H1 (cell line): ENCODE results near the gene PER2. TPM values are rescaled to one million over a fixed set of nuclear protein-coding genes. Genes with fewer than 3 reads are reported as not detected.

ENCODE experiments used
- CTCF ChIA-PET: fragments of 300-600 bp; sonication (Branson Sonifier 250); formaldehyde crosslinking; loops from one replicate; lab custom pipeline; 2021; ENCODE audit not compliant: partially characterized antibody; lab: Charles Lee
- POLR2A ChIA-PET: fragments of 300-600 bp; sonication (Branson Sonifier 250); formaldehyde crosslinking; loops from one replicate; lab custom pipeline; 2021; ENCODE audit warnings: inconsistent platforms; ENCODE audit not compliant: partially characterized antibody; lab: Charles Lee
- DNase-seq, 2 experiments: peaks; one replicate each; pipeline versions ENCODE4 v3.0.0 to v3.0.0-alpha.2; 2010 to 2022; ENCODE audit warnings: low spot score in 2 of 2, low read depth in 1 of 2, mixed read lengths in 1 of 2
- FAIRE-seq: peaks from 2 replicates; lab custom pipeline; 2011; peaks lifted over from hg19 to GRCh38; lab: Jason Lieb, UNC
- H2AFZ ChIP-seq: 2 replicates; pipeline ENCODE4 v1.8.1; 2012; ENCODE audit warnings: low read length, inconsistent platforms
- H2AK5ac ChIP-seq: 2 replicates; pipeline ENCODE4 v1.6.1; 2013; ENCODE audit warnings: low read depth, low read length
- H2BK120ac ChIP-seq: replicated peaks from 2 replicates; pipeline ENCODE3; 2013; ENCODE audit warnings: low read depth, low read length, inconsistent platforms
- H2BK12ac ChIP-seq: 2 replicates; pipeline ENCODE4 v1.6.1; 2013; ENCODE audit warnings: low read depth, low read length
- H2BK15ac ChIP-seq: 2 replicates; pipeline ENCODE4 v1.6.1; 2013; ENCODE audit warnings: low read length
- H2BK20ac ChIP-seq: 2 replicates; pipeline ENCODE4 v1.6.1; 2013; ENCODE audit warnings: low read length
- H2BK5ac ChIP-seq: 2 replicates; pipeline ENCODE4 v1.6.1; 2013; ENCODE audit warnings: low read depth, low read length
- H3K14ac ChIP-seq: 2 replicates; pipeline ENCODE4 v1.6.1; 2013; ENCODE audit warnings: inconsistent platforms; ENCODE audit not compliant: insufficient read length
- H3K18ac ChIP-seq: 2 replicates; pipeline ENCODE4 v1.6.1; 2013; ENCODE audit warnings: low read length; ENCODE audit errors: extremely low read depth
- H3K23ac ChIP-seq: 2 replicates; pipeline ENCODE4 v1.6.1; 2013; ENCODE audit warnings: inconsistent platforms; ENCODE audit not compliant: insufficient read length
- H3K23me2 ChIP-seq: 2 replicates; pipeline ENCODE4 v1.6.1; 2013; ENCODE audit warnings: low read depth, low read length
- H3K27ac ChIP-seq: 2 replicates; pipeline ENCODE4 v1.6.1; 2011; ENCODE audit warnings: low read depth, low read length, inconsistent platforms
- H3K27me3 ChIP-seq, 4 experiments: replicated peaks in 1 of 4; 1 replicate in 1 of 4; 2 replicates in 3 of 4; pipeline versions ENCODE4 v1.6.1 to v1.8.1; 2011 to 2013; ENCODE audit warnings: low read length in 3 of 4, mild to moderate bottlenecking in 3 of 4, inconsistent platforms in 2 of 4, mixed read lengths in 2 of 4, moderate library complexity in 1 of 4; ENCODE audit not compliant: control insufficient read depth in 3 of 4, insufficient read depth in 3 of 4; ENCODE audit errors: extremely low read depth in 1 of 4
- H3K36me3 ChIP-seq, 4 experiments: 2 replicates each; pipeline versions ENCODE4 v1.6.1 to v1.8.1; 2011 to 2013; ENCODE audit warnings: mild to moderate bottlenecking in 4 of 4, low read length in 3 of 4, moderate library complexity in 2 of 4, control low read depth in 1 of 4, inconsistent platforms in 1 of 4; ENCODE audit not compliant: insufficient read depth in 4 of 4, control insufficient read depth in 2 of 4
- H3K4ac ChIP-seq: replicated peaks from 2 replicates; pipeline ENCODE3; 2013; ENCODE audit warnings: low read length, low read depth, mixed read lengths, inconsistent platforms; ENCODE audit not compliant: insufficient read length
- H3K4me1 ChIP-seq, 4 experiments: replicated peaks in 1 of 4; 1 replicate in 1 of 4; 2 replicates in 3 of 4; pipeline versions ENCODE4 v1.6.1 to v1.8.1; 2011 to 2013; ENCODE audit warnings: low read length in 3 of 4, inconsistent platforms in 2 of 4, mixed read lengths in 1 of 4; ENCODE audit not compliant: insufficient read depth in 4 of 4, control insufficient read depth in 3 of 4
- H3K4me2 ChIP-seq, 2 experiments: 2 replicates each; pipeline versions ENCODE4 v1.6.1 to v1.8.1; 2011 to 2013; ENCODE audit warnings: low read depth in 2 of 2, low read length in 2 of 2, control low read depth in 1 of 2, inconsistent platforms in 1 of 2, mild to moderate bottlenecking in 1 of 2; ENCODE audit not compliant: insufficient read depth in 1 of 2
- H3K4me3 ChIP-seq, 4 experiments: fragments of 200-600, 300-600 bp in 1 of 4; sonication (generic), shearing (Covaris generic), sonication (Bioruptor Twin) in 1 of 4; 2 replicates each; pipeline versions ENCODE4 v1.5.1 to v1.8.1; 2011 to 2016; ENCODE audit warnings: low read length in 4 of 4, low read depth in 3 of 4, control low read depth in 2 of 4, inconsistent platforms in 2 of 4, mild to moderate bottlenecking in 2 of 4, mixed read lengths in 1 of 4, moderate library complexity in 1 of 4; ENCODE audit not compliant: insufficient read depth in 2 of 4; ENCODE audit errors: extremely low read depth in 1 of 4
- H3K56ac ChIP-seq: replicated peaks from 2 replicates; pipeline ENCODE3; 2013; ENCODE audit warnings: low read depth, mild to moderate bottlenecking, mixed read lengths, low read length, inconsistent platforms; ENCODE audit not compliant: insufficient read length
- H3K79me1 ChIP-seq: 2 replicates; pipeline ENCODE4 v1.6.1; 2013; ENCODE audit warnings: low read depth, low read length, control low read depth
- H3K79me2 ChIP-seq, 2 experiments: 2 replicates each; pipeline versions ENCODE4 v1.6.1 to v1.8.1; 2012 to 2013; ENCODE audit warnings: low read length in 2 of 2, mild to moderate bottlenecking in 2 of 2, inconsistent platforms in 1 of 2; ENCODE audit not compliant: insufficient read depth in 2 of 2, control insufficient read depth in 1 of 2
- H3K9ac ChIP-seq, 4 experiments: replicated peaks in 1 of 4; 1 replicate in 1 of 4; 2 replicates in 3 of 4; pipeline versions ENCODE4 v1.6.1 to v1.8.1; 2011 to 2013; ENCODE audit warnings: low read depth in 3 of 4, low read length in 3 of 4, control low read depth in 2 of 4, mild to moderate bottlenecking in 2 of 4, moderate library complexity in 2 of 4, inconsistent platforms in 1 of 4; ENCODE audit errors: extremely low read depth in 1 of 4
- H3K9me3 ChIP-seq, 2 experiments: 2 replicates each; pipeline versions ENCODE4 v1.6.1 to v1.8.1; 2012 to 2013; ENCODE audit warnings: mild to moderate bottlenecking in 2 of 2, moderate library complexity in 2 of 2, control low read depth in 1 of 2, inconsistent platforms in 1 of 2, low read depth in 1 of 2, low read length in 1 of 2, mixed read lengths in 1 of 2; ENCODE audit not compliant: insufficient read depth in 2 of 2
- H4K20me1 ChIP-seq, 2 experiments: replicated peaks in 1 of 2; 2 replicates each; pipeline versions ENCODE3 to v1.8.1; 2011 to 2013; ENCODE audit warnings: inconsistent platforms in 2 of 2, low read length in 2 of 2, mild to moderate bottlenecking in 1 of 2; ENCODE audit not compliant: insufficient read depth in 2 of 2, control insufficient read depth in 1 of 2
- H4K5ac ChIP-seq: 2 replicates; pipeline ENCODE4 v1.6.1; 2013; ENCODE audit warnings: low read length, low read depth, mixed read lengths, inconsistent platforms; ENCODE audit not compliant: insufficient read length
- H4K8ac ChIP-seq: 2 replicates; pipeline ENCODE4 v1.8.0; 2013; ENCODE audit warnings: mild to moderate bottlenecking, moderate library complexity, low read length, inconsistent platforms; ENCODE audit not compliant: insufficient read depth; ENCODE audit errors: extremely low read depth
- H4K91ac ChIP-seq: replicated peaks from 2 replicates; pipeline ENCODE3; 2013; ENCODE audit warnings: low read length, mixed read lengths, inconsistent platforms; ENCODE audit not compliant: insufficient read length
- E2F6 ChIP-seq: IDR thresholded peaks from 2 replicates; pipeline ENCODE4 v1.6.1; 2012; ENCODE audit warnings: inconsistent platforms
- WGBS, 2 experiments: shearing (Covaris generic) in 1 of 2; methylation state at CpG; one replicate each; pipeline versions ENCODE4 v1.1.6 to v1.1.7; 2013 to 2015; ENCODE audit warnings: low lambda C conversion rate in 2 of 2, mixed read lengths in 2 of 2, inconsistent platforms in 1 of 2, low coverage in 1 of 2, missing lambda C conversion rate in 1 of 2; ENCODE audit not compliant: insufficient replicate concordance in 2 of 2, insufficient coverage in 1 of 2, insufficient read length in 1 of 2; ENCODE audit errors: extremely low coverage in 1 of 2, missing lambda C conversion rate in 1 of 2; 5-methylcytosine and 5-hydroxymethylcytosine counted together
- polyA plus RNA-seq, 7 experiments: library from polyadenylated mRNA; depleted of rRNA in 3 of 7; stranded (reverse) in 5 of 7; unstranded in 2 of 7; fragments of >200 nt in 5 of 7; fragments of 200-250 nt in 2 of 7; gene quantifications; 1 replicate in 5 of 7; 2 replicates in 1 of 7; 4 replicates in 1 of 7; pipeline versions ENCODE4 v1.2.1 to v1.2.3, GENCODE V29; 2011 to 2013; ENCODE audit warnings: missing spikeins in 2 of 7, mixed read lengths in 2 of 7
- total RNA-seq: library from RNA; stranded (reverse); fragmentation: NEBNext Ultra II Directional; extraction: Animal tissue kit (Norgen Biotek cat#: 25700); gene quantifications from 2 replicates; pipeline ENCODE4 v1.2.1, GENCODE V29; 2021
- TF ChIP-seq, protein P1 (sequence below), 3 experiments: IDR thresholded peaks; 1 replicate in 2 of 3; 2 replicates in 1 of 3; pipeline versions ENCODE4 v1.5.1 to v1.6.1; 2011; ENCODE audit warnings: low read length in 3 of 3, mild to moderate bottlenecking in 3 of 3, inconsistent platforms in 2 of 3, low read depth in 1 of 3, moderate library complexity in 1 of 3; ENCODE audit not compliant: insufficient read depth in 1 of 3; ENCODE audit errors: control extremely low read depth in 1 of 3

Gene PER2
- total and polyA plus RNA-seq, 2 of the 8 experiments (the other 6 are each of a cell fraction or from before 2014, with no cell fraction given): 0.91 to 5.5 TPM

- H2AFZ ChIP-seq: no peak overlapping the region
- no peak overlapping the region for H2BK15ac ChIP-seq
- no peaks in the 10 kb centered on the region for H3K79me1 ChIP-seq
- no peak for FAIRE-seq
- H3K23me2 ChIP-seq: no peaks in the 10 kb centered on the region
- ChIA-PET POLR2A (interaction anchor here (0.7 kb wide), 1 partner anchor 11 kb away, joined by 3 read pairs; no protein-coding TSS in a partner anchor), CTCF (interaction anchor here (0.7 to 17.1 kb wide), 9 partner anchors 8 to 490 kb away, joined by 3 to 298 read pairs (median 4); partner anchors contain the start of gene PER2)
- no peak overlapping the region for H2BK20ac ChIP-seq
- H3K27ac ChIP-seq: no peak overlapping the region
- no peak overlapping the region for H2BK12ac ChIP-seq
- H3K4me3 ChIP-seq: no peak overlapping the region
- H3K4ac ChIP-seq: no peak overlapping the region
- peaks cover 0 to 3% of the 10 kb centered on the region in 2 experiments for H4K20me1 ChIP-seq
- no peak overlapping the region for H4K91ac ChIP-seq
- no peak overlapping the region for H3K4me2 ChIP-seq
- no peak overlapping the region for H4K8ac ChIP-seq
- 80% methylated on average over 21 of the region's 21 CpGs; no CpG with 5 or more reads in 1 of the 2 experiments for WGBS, 2 experiments
- H2BK120ac ChIP-seq: no peak overlapping the region
- H3K18ac ChIP-seq: no peak overlapping the region
- H3K9ac ChIP-seq: no peak overlapping the region
- no peaks in the 10 kb centered on the region for H3K27me3 ChIP-seq
- H3K56ac ChIP-seq: no peak overlapping the region
- TF ChIP-seq, protein P1, sequence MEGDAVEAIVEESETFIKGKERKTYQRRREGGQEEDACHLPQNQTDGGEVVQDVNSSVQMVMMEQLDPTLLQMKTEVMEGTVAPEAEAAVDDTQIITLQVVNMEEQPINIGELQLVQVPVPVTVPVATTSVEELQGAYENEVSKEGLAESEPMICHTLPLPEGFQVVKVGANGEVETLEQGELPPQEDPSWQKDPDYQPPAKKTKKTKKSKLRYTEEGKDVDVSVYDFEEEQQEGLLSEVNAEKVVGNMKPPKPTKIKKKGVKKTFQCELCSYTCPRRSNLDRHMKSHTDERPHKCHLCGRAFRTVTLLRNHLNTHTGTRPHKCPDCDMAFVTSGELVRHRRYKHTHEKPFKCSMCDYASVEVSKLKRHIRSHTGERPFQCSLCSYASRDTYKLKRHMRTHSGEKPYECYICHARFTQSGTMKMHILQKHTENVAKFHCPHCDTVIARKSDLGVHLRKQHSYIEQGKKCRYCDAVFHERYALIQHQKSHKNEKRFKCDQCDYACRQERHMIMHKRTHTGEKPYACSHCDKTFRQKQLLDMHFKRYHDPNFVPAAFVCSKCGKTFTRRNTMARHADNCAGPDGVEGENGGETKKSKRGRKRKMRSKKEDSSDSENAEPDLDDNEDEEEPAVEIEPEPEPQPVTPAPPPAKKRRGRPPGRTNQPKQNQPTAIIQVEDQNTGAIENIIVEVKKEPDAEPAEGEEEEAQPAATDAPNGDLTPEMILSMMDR (IDR thresholded peaks at IDR 0.05; ENCODE audit: control extremely low read depth in 1 of 3, insufficient read depth in 1 of 3, low read depth in 1 of 3, low read length in 3 of 3): peak in 2 of 3 experiments; percentile 10 to 16; a peak in 2 of 4 replicates
- no peak for TF ChIP-seq E2F6
- no peak overlapping the region for H3K14ac ChIP-seq
- no peak for DNase-seq
- no peaks in the 10 kb centered on the region; a peak in 2 of 8 replicates for H3K36me3 ChIP-seq
- H3K4me1 ChIP-seq: peaks cover 0 to 2% (median 0%) of the 10 kb centered on the region in 4 experiments; a peak in 2 of 7 replicates
- no peak overlapping the region for H4K5ac ChIP-seq
- no peaks in the 10 kb centered on the region for H3K9me3 ChIP-seq
- no peaks in the 10 kb centered on the region for H3K79me2 ChIP-seq
- no peak overlapping the region for H2AK5ac ChIP-seq
- H2BK5ac ChIP-seq: no peak overlapping the region
- H3K23ac ChIP-seq: no peak overlapping the region
Observed at GRCh38 chr2:238259061-238260020, 29.1 kb downstream of the PER2 start.
